Body of pancreas (tissue), 4 donors: ENCODE results near the gene GPRC5C. TPM values are rescaled to one million over a fixed set of nuclear protein-coding genes. Genes with fewer than 3 reads are reported as not detected.
"Not testable (repeated sequence)": the region's sequence is repeated elsewhere in the genome, so short reads cannot be mapped to it uniquely, and the experiment has no call there.

Source experiments
- ATAC-seq: fragments of 150-250 bp; one replicate; pipeline ENCODE4 v1.9.1; 2016
- DNase-seq, 4 donors: peaks; one replicate each; pipeline ENCODE4 v3.0.0-alpha.2; 2019
- H3K27ac ChIP-seq, 4 donors: fragments of 200-600 bp; sonication (generic); 1 replicate in 3 of 4; 2 replicates in 1 of 4; pipeline versions ENCODE4 v1.5.1 to v1.6.1; 2016 to 2019; ENCODE audit warnings: mild to moderate bottlenecking in 1 of 4, mixed read lengths in 1 of 4, moderate library complexity in 1 of 4
- H3K27me3 ChIP-seq, 2 donors: fragments of 200-600 bp; sonication (generic); one replicate each; pipeline ENCODE4 v1.6.0; 2016; ENCODE audit warnings: mild to moderate bottlenecking in 1 of 2
- H3K36me3 ChIP-seq, 2 donors: fragments of 200-600 bp; sonication (generic); replicated peaks in 1 of 2; 2 replicates each; pipeline ENCODE4 v1.5.1; 2016; ENCODE audit warnings: low read depth in 2 of 2; ENCODE audit not compliant: insufficient read depth in 1 of 2
- H3K4me1 ChIP-seq: fragments of 200-600 bp; sonication (generic); one replicate; pipeline ENCODE4 v1.6.0; 2016
- H3K4me3 ChIP-seq, 2 donors: fragments of 200-600 bp; sonication (generic); 1 replicate in 1 of 2; 2 replicates in 1 of 2; pipeline ENCODE4 v1.5.1; 2016 to 2019
- H3K9me3 ChIP-seq, 3 donors: fragments of 200-600 bp; sonication (generic); 1 replicate in 2 of 3; 2 replicates in 1 of 3; pipeline ENCODE4 v1.5.1; 2016
- POLR2A ChIP-seq, 3 donors: fragments of 450-650 bp; IDR thresholded peaks; one replicate each; pipeline ENCODE4 v1.6.1; 2016; ENCODE audit warnings: antibody characterized with exemption in 3 of 3, mild to moderate bottlenecking in 2 of 3
- WGBS, 2 donors: methylation state at CpG; one replicate each; pipeline ENCODE4 v1.1.5; 2017; 5-methylcytosine and 5-hydroxymethylcytosine counted together
- intact Hi-C: fragments of 100-400 bp; cut with DNase I; formaldehyde crosslinking; loops from one replicate; pipeline ENCODE4 v1.15.1; 2023
- total RNA-seq, 2 donors: library from RNA; depleted of rRNA; stranded (reverse); fragments of >200 nt; gene quantifications; one replicate each; pipeline ENCODE4 v1.1.0, GENCODE V29; 2016
- TF ChIP-seq, protein P1 (sequence below), 7 experiments: fragments of 450-650 bp in 4 of 7; fragments of 200-600 bp in 3 of 7; sonication (generic) in 3 of 7; IDR thresholded peaks; one replicate each; pipeline ENCODE4 v1.5.1; 2016 to 2019; ENCODE audit warnings: antibody characterized with exemption in 7 of 7

GPRC5C gene
- total RNA-seq, 2 donors from 2014 or later: 68.0 to 71.2 TPM

- intact Hi-C loops: no loop called here
- Histone ChIP-seq H3K4me1 (no peaks in the 10 kb centered on the region), H3K9me3 (no peaks in the 10 kb centered on the region), H3K36me3 (no peaks in the 10 kb centered on the region), H3K4me3 (no peak overlapping the region), H3K27ac (no peak overlapping the region), H3K27me3 (no peaks in the 10 kb centered on the region)
- ATAC-seq (no peak), DNase-seq (no peak)
- 69 to 71% methylated on average over 3 to 8 of the region's 8 CpGs for WGBS, 2 donors
- no peak for TF ChIP-seq POLR2A (IDR thresholded peaks at IDR 0.05)
- TF ChIP-seq, protein P1, sequence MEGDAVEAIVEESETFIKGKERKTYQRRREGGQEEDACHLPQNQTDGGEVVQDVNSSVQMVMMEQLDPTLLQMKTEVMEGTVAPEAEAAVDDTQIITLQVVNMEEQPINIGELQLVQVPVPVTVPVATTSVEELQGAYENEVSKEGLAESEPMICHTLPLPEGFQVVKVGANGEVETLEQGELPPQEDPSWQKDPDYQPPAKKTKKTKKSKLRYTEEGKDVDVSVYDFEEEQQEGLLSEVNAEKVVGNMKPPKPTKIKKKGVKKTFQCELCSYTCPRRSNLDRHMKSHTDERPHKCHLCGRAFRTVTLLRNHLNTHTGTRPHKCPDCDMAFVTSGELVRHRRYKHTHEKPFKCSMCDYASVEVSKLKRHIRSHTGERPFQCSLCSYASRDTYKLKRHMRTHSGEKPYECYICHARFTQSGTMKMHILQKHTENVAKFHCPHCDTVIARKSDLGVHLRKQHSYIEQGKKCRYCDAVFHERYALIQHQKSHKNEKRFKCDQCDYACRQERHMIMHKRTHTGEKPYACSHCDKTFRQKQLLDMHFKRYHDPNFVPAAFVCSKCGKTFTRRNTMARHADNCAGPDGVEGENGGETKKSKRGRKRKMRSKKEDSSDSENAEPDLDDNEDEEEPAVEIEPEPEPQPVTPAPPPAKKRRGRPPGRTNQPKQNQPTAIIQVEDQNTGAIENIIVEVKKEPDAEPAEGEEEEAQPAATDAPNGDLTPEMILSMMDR (IDR thresholded peaks at IDR 0.05): no peak
Measured at GRCh38 chr17:74480290-74480689, 48.4 kb downstream of the GPRC5C start.

- Histone ChIP-seq H3K4me3 (no peak overlapping the region), H3K27me3 (no peaks in the 10 kb centered on the region), H3K36me3 (no peaks in the 10 kb centered on the region), H3K9me3 (no peaks in the 10 kb centered on the region), H3K4me1 (no peaks in the 10 kb centered on the region), H3K27ac (no peak overlapping the region)
- no peak for TF ChIP-seq POLR2A (IDR thresholded peaks at IDR 0.05)
- intact Hi-C loops: no loop called here
- WGBS, 2 donors: 49 to 57% methylated on average over 4 to 7 of the region's 7 CpGs
- ATAC-seq: no peak
- no peak for DNase-seq
Measured at GRCh38 chr17:74481621-74482020, 49.7 kb downstream of the GPRC5C start.

DNA sequence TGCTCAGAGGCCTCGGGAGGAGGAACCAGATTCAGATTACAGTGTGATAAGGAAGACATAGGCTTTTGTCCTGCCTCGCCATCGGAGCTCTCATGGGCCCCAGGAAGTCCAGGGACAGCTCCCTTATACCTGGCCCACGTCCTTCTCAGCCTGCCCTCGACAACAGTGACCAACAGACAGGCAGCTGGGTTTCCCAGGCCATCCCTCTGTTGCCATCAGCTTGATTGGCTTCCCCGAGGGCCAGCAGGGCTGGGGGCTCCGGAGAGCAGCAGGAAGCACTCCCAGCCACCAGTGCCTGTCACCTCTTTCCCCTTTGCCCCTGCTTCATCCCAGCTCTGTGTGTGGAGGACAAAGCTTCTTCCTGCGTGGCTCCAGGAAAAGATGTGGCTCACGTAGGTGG, 52.2 kb downstream of the GPRC5C start:
- H3K27ac ChIP-seq: no peak overlapping the region
- no peaks in the 10 kb centered on the region for H3K9me3 ChIP-seq
- no peaks in the 10 kb centered on the region for H3K27me3 ChIP-seq
- H3K4me1 ChIP-seq: no peaks in the 10 kb centered on the region
- ATAC-seq (no peak), DNase-seq (no peak)
- intact Hi-C loops: no loop called here
- TF ChIP-seq, protein P1 (IDR thresholded peaks at IDR 0.05): no peak
- TF ChIP-seq POLR2A (IDR thresholded peaks at IDR 0.05): no peak
- 62 to 66% methylated on average over 9 of the region's 9 CpGs for whole genome bisulfite sequencing, 2 donors
- no peaks in the 10 kb centered on the region for H3K36me3 ChIP-seq
- no peak overlapping the region for H3K4me3 ChIP-seq

- intact Hi-C loops: no loop called here
Measured at GRCh38 chr17:74485022-74485743, 53.3 kb downstream of the GPRC5C start.

GRCh38 chr17:74485841-74486240, 54.0 kb downstream of the GPRC5C start:
- Histone ChIP-seq H3K27ac (no peak overlapping the region), H3K36me3 (no peaks in the 10 kb centered on the region), H3K27me3 (no peaks in the 10 kb centered on the region), H3K9me3 (no peaks in the 10 kb centered on the region), H3K4me3 (no peak overlapping the region), H3K4me1 (no peaks in the 10 kb centered on the region)
- WGBS, 2 donors: 85 to 91% methylated on average over 4 to 5 of the region's 5 CpGs
- ATAC-seq: no peak
- DNase-seq: no peak
- intact Hi-C loops: no loop called here
- TF ChIP-seq, protein P1 (IDR thresholded peaks at IDR 0.05): no peak
- TF ChIP-seq POLR2A (IDR thresholded peaks at IDR 0.05): no peak

More at GRCh38 chr17:74485022-74485743, 53.3 kb downstream of the GPRC5C start:
- ATAC-seq: no peak
- Histone ChIP-seq H3K4me3 (no peak overlapping the region), H3K4me1 (no peaks in the 10 kb centered on the region), H3K9me3 (no peaks in the 10 kb centered on the region), H3K27me3 (no peaks in the 10 kb centered on the region), H3K36me3 (no peaks in the 10 kb centered on the region), H3K27ac (no peak overlapping the region)
- no peak for TF ChIP-seq POLR2A (IDR thresholded peaks at IDR 0.05)
- TF ChIP-seq, protein P1 (IDR thresholded peaks at IDR 0.05): no peak
- WGBS, 2 donors: 53 to 60% methylated on average over 9 of the region's 9 CpGs
- DNase-seq: no peak

DNA sequence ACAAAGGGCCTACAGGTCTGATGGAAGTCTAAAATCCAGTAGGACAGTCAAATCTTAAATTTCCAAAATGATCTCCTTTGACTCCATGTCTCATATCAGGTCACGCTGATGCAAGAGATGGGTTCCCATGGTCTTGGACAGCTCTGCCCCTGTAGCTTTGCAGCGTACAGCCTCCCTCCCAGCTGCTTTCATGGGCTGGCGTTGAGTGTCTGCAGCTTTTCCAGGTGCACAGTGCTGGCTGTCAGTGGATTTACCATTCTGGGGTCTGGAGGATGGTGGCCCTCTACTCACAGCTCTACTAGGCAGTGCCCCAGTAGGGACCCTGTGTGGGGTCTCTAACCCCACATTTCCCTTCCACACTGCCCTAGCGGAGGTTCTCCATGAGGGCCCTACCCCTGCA, 56.4 kb downstream of the GPRC5C start:
- H3K27me3 ChIP-seq, H3K27ac ChIP-seq, H3K36me3 ChIP-seq, H3K4me1 ChIP-seq, H3K4me3 ChIP-seq, ATAC-seq, DNase-seq, intact Hi-C loops, H3K9me3 ChIP-seq: not testable (repeated sequence)
- WGBS, 2 donors: 80 to 82% methylated on average over 3 to 4 of the region's 4 CpGs
